HG02870 (cell line): ENCODE results near the gene WDR72.
"Not testable (repeated sequence)": the region's sequence is repeated elsewhere in the genome, so short reads cannot be mapped to it uniquely, and the experiment has no call there.

Source experiments
- ATAC-seq: cut with Tn5 transposase; IDR thresholded peaks from one replicate; pipeline ENCODE4 v1.9.1; 2021; ENCODE audit warnings: mild to moderate bottlenecking, moderate library complexity; ENCODE audit not compliant: unreplicated experiment

Gene WDR72

GRCh38 chr15:53540626-53541300 lies 218.7 kb downstream of the WDR72 start:
- ATAC-seq, result not testable (repeated sequence)

DNA sequence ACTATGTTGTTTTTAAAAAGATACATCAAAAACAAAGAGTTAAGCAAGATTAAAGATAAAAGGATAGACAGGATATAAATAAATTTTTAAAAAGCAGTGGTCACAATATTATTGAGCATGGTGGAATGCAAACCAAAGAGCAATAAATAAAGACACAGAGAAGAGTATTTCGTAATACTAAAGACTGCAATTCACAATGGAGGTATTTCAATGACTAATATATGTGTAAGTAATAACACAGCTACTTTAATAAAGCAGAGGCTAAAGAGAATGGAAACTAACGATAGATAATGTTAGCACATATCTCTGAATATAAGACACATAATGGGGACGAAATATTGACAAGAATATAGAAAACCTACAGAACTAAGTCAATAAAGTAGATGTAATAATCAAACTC lies 219.6 kb downstream of the WDR72 start:
- ATAC-seq, result no peak

- no peak for ATAC-seq
These were observed 222.9 kb downstream of the WDR72 start for GRCh38 chr15:53536479-53537120.

GRCh38 chr15:53535886-53536285 lies 223.6 kb downstream of the WDR72 start:
- no peak for ATAC-seq

- ATAC-seq, result no peak
These were observed 225.2 kb downstream of the WDR72 start for GRCh38 chr15:53534105-53534839.

GRCh38 chr15:53530761-53531160 lies 228.7 kb downstream of the WDR72 start:
- no peak for ATAC-seq

- ATAC-seq, result no peak
These were observed 231.5 kb downstream of the WDR72 start for GRCh38 chr15:53527996-53528395.

GRCh38 chr15:53525894-53526293 lies 233.6 kb downstream of the WDR72 start:
- ATAC-seq, result no peak

GRCh38 chr15:53522991-53523390 lies 236.5 kb downstream of the WDR72 start:
- ATAC-seq, result no peak

GRCh38 chr15:53520996-53521395 lies 238.5 kb downstream of the WDR72 start:
- ATAC-seq, result no peak

- no peak for ATAC-seq
These were observed 246.0 kb downstream of the WDR72 start for GRCh38 chr15:53513431-53513830.

DNA sequence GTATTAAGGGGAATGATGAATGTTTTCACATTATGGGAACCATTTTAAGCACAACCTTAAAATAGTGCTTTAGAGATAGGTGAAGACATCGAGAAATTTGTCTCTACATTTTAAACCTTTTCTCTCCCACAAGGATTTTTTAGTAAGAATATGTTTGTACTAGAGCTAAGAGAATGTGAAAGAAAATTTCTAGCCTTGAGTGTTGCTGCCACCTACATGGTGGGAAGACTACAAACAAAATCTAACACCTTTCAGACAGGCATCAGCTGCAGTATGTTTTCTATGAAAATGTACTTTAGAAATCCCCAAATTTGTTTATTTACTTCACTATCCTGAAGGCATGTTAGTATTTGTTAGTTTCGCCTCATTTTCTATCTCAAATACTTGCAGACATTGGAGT lies 247.4 kb downstream of the WDR72 start:
- ATAC-seq, result no peak

- no peak for ATAC-seq
These were observed 248.3 kb downstream of the WDR72 start for GRCh38 chr15:53511175-53511574.

GRCh38 chr15:53506370-53506769 lies 253.1 kb downstream of the WDR72 start:
- no peak for ATAC-seq

GRCh38 chr15:53498996-53499395 lies 260.5 kb downstream of the WDR72 start:
- no peak for ATAC-seq

- no peak for ATAC-seq
These were observed 269.1 kb downstream of the WDR72 start for GRCh38 chr15:53490341-53490740.

GRCh38 chr15:53482055-53482454 lies 277.4 kb downstream of the WDR72 start:
- ATAC-seq, result no peak

- ATAC-seq, result no peak
These were observed 281.3 kb downstream of the WDR72 start for GRCh38 chr15:53477981-53478766.

- ATAC-seq, result no peak
These were observed 285.6 kb downstream of the WDR72 start for GRCh38 chr15:53473886-53474285.

GRCh38 chr15:53473435-53473834 lies 286.0 kb downstream of the WDR72 start:
- ATAC-seq, result no peak

- no peak for ATAC-seq
These were observed 286.6 kb downstream of the WDR72 start for GRCh38 chr15:53472883-53473282.
